GM21737 (cell line): ENCODE results near the gene NFIA.
"Not testable (repeated sequence)": the region's sequence is repeated elsewhere in the genome, so short reads cannot be mapped to it uniquely, and the experiment has no call there.

Source experiments
- ATAC-seq: cut with Tn5 transposase; IDR thresholded peaks from one replicate; pipeline ENCODE4 v1.9.1; 2021; ENCODE audit warnings: mild to moderate bottlenecking, moderate library complexity; ENCODE audit not compliant: unreplicated experiment

NFIA gene

DNA sequence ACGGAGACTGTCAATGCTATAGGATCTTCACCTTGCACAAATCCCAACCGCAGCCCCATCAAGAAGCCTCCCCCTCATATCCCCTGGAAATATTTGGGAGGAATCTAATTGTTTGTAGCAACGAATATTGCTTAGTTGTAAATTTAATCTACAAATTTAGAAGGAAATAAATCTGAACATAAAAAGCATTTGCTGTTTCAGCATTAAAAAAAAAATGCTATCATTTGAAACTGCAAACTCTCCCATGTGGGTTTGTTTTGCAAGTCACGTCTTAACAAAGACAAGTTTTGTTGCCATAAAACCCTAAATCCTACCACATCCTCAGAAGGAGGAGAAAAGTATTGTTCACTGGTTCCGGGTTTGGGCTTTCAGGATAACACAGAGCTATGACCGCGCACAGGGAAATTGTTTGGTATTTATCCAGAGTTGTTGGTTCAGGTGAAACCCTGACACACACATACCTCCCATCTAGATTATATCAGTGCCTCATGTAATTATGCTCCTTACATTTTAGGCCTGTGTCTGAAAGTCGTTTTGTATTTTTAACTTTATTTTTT, 363.0 kb downstream of the NFIA start:
- ATAC-seq = no peak

DNA sequence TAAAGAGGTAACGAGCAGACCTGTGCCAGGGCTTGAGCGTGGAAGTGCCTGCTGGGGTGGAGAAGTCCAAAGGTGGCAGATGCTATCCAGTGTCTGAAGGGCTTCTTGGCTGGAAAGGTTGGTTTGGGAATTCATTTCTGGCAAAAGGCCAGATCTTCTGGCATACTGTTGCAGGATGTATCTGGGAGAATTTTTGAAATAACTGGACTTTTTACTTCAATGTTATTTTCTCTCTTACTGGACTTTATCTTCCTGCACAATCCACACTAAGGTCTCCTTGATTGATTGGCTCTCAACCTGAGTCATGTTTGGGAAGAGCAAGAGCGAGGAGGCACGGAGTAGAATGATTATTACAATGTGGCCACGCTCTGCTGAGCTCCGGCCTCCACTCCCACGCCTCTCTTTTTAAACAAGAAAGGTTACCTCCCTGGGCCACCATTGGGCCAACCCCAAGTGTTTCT, 364.2 kb downstream of the NFIA start:
- ATAC-seq = no peak

DNA sequence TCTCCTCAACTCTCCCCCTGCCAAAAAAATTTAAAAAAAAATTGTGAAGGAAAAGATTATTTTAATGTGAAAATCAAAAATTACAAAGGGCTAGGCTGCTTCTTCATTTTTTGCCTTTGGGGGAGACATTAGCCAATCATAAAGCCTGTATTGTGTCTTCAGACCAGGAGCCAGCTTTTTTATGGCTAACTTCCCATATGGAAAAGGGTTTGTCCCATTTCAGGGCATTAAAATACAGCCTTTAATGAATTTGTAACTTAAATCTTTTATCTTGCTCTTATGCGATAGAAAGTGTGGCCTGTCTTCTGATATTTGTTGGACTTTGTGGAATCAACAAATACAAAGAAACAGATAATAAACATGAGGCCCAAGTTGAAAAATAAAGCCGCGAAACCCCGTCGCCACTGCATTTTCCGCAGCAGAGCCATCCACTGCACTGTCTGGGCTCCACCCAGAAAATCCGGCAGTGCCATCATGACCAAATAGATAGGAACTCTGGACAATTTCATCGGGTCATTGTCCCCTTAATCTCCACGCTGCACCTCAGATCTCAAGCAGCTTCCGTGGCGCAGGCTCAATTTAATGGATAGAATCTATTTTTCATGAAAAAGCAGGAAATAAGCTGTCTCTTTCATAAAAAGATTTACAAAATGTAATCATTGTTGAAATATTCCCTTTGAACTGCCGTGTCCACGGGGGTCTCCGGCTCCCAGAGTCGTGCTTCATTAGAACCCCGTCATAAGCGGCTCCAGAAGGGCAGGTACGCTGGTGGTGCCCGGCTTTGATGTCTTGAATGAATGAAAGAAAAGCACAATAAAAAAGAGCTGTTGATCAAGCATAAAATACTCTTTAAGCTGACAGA, 365.0 kb downstream of the NFIA start:
- no peak for ATAC-seq

DNA sequence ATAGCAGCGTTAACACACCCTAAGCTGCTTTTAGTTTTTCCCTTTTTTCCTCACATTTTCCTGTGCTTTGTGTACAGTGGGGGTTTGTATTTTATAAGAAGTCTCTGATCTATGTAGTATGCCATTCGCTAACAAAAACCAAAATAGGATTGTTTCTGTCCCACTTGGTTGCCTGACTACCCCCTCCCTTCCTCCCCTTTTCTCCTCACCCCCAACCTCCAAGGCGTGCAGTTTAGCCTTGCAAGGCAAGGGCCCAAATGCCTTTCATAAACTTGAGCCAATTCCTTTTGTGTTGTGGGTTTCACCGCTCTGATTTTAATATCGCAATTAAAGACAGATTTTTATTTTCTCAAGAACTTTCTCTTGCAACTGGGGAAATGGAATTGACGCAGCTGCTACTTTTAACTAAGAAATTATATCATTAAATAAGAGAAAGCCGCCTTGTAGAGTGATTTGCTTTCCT, 365.6 kb downstream of the NFIA start:
- ATAC-seq = no peak

DNA sequence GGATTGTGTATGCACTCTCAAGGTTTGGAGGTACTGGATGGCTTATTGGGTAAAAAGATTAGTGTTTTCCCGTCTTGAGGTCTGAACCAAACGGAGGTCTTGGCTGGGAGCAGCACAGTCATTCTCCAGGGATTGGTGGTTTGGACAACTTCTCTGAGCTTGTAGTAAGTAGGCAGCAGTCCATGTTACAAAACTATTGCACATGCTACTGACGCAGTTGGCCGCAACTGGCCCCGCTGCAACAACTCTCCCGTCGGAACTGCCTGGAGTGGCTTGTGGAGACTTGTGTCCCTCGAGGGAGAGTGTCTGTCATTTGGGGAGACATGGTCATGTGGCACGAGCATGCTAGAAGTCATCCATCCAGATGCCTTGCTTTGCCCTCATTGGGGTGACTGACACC, 366.6 kb downstream of the NFIA start:
- ATAC-seq = no peak

DNA sequence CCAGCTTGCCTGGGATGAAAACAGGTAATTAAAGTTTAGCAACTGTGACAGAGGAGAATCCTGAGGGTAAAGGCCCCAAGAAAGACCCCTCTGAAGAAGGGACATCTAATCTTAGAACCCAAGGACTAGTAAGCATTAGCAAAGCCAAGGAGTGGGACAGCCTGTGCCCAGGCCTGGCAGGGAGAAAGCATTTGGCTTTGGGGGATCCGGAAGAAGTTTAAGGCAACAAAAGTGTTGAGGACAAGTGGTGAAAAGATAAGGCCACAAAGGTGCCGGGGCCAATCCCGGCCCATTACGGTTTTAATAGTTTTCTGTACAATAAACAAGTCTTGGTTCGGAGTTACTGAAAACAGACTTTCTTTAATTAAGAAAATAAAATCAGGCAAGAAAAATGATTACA, 367.0 kb downstream of the NFIA start:
- ATAC-seq = no peak

DNA sequence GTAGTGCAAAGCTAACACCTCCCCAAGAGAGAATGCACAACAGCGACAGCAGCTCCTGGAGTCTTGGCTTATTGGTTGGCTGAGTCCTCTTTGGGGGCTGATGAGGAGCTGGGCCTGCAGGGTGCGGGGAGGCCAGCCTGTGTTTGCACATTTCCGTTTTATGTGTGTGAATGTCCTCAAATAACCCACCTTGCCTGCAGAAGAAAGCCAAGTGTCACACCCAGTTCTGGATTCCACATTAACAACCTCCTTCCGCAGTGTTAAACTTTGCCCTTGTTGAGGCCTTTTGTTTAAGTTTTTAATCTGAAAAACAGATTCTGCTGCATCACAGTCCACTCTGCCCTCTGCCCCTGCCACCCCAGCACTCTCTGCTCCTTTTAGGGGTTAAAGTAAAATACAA, 368.1 kb downstream of the NFIA start:
- no peak for ATAC-seq

DNA sequence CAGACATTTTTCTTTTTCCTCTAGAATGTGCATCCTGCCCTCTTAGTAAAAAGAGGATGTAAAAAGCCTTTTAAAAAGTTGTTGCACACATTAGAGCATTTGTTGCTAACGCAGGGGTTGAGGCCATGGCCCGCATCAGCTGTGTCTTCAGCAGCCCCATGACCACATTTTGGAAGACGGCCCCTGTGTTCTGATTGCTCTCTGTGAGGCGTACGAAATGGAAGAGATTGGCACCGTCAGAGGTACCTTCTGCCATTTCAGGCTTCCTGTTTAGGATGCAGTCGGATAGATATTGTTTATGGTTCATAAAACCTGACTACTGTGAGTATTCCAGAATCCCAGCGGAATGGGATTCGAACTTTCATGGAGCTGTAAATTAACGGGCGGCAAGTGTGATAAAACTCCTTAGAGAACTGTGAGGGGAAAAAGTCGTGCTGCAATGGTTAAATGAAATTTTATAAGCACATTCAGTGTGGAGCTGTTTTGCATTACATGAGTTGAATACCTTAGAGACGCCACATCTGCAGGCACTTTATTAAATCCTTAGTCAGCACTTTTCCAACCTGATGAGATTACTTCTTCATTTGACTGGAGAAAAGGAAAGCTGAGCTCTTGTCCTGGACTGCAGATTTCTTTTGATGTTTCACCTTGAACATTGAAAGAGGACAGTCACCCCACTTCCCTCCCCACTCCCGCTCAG, 368.7 kb downstream of the NFIA start:
- no peak for ATAC-seq

DNA sequence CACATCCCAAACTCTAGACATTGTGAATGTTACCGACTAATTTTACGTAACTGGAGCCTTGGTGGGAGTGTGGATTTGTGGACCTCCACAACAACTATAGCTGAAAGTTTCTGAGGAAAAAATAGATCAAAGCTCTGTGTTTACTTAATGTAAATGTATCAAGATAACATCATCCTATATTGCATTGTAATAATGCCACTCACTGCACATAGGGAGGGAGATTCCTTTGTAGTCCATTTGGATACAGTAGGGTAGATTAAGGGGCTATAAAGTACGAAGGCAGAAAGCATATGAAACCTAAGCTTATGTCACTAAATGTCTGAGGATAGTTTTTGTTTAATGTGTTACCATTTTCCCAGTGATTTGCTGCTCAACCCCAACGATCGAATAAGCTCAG, 369.2 kb downstream of the NFIA start:
- ATAC-seq = no peak

DNA sequence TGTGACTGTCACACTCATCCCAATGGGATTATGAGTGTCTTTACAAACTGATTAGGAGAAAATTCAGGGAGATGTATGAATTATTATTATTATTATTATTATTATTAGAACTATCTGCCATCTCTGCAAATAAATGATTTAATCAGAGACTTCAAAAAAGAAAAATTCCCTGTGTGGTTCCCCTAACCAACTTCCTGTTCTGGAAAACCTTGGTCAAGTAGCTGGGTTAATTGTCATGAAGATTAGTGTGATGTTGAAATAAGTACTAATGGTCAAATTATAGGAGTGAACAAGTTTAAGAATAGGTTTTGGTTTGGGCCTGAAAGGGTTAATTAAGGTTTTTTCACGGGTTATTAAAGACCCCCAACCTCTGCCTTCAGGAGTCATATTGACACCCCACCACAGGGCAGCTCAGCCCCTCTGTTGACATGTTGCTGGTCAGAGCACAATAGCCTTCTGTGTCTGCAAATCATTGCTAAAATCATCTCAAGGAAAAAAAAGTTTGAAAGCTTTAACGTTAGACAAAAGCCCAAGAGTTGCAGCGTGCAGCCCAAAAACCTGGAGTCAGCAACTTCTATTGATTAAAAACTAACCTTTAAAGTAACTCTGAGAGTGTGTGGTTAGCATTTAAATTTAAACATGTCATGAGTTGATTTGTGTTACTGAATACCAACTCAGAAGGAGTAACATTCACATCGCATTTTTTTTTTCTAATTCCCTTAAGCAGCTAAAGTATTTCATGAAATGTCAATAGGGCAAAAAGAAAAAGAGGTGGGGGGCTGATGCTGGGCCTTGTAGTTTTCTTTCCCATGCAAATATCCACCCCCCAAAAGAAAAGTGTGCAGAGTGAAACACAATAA, 370.0 kb downstream of the NFIA start:
- no peak for ATAC-seq

DNA sequence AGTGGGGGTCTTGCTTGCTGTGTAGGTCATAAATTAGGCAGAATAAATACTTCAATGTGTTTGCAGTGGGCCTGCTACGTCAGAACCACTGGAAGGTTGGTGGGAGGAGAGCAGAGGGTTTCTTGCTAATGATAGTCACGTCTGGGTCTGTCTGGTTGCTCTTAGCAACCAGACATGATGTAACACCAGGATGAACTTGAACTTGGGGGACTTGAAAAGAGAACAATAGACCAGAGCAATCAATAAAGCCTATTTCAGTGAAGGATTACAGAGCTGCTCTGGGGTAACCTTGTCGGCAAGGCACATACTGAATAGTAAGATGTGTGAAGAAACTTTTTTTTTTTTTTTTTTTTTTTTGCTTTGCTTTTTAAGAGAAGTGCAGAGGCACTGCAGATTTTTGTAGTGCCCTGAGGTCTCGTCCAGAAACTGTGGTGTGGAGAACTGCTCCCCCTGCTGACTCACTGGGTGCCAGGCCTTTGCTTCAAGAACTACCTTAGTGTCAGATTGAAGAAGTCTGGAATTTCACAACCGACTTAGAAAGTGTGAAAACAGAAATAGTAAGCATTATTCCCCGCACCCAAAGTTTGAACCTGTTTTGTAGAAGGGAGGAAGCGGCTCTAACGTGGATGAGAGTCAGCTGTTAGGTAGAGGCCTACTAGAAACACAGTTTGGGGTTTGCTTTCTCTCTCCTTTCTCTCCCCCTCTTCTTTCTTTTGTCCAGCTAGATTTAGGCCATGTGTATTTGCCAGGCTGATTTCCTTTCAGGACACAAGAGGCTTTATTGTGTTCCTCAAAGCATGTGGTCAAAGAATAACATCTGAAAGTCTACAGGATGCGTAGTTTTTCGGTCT, 371.0 kb downstream of the NFIA start:
- ATAC-seq = peak; percentile 80

DNA sequence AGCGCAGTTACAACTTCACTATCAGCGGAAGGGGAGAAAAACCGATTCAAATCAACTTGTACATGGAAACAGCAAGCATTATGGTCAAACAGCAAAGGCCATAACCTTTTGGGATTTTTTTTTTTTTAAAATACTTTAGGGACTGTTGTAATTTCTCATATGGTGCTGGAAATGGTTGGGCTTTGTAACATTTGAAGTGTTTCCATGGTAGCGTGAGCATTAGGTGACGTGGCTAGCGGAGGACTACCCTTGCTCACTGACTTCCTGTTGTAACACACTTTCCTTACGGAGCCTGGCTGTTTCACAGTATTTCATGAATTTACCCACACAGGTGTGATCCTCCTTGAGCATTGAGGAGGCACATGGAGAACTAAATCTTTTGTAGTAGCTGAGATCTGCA, 373.0 kb downstream of the NFIA start:
- ATAC-seq = no peak

DNA sequence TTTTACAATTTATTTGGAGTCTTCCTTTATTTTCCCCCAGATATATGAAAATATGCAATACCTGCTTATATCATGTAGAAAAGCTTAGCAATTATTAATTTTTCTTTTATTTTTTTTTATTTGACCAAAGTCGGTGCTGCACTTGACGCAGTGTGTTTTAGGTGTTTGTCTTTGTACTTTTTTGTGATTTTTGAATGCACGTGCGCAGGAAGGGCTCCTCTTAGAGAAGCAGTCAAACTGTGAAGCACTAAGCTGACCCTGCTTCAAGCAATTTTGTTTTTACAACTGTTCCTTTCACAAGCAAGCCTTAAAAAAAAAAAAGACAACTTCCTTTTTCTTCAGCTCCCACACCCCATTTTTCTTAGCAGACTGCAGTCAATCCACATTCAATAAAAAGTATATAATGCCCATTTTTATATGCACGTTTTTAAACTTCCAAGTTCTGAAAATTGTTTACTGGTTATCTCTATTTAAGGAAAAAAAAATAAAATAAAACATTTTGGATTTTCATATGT, 375.2 kb downstream of the NFIA start:
- no peak for ATAC-seq

DNA sequence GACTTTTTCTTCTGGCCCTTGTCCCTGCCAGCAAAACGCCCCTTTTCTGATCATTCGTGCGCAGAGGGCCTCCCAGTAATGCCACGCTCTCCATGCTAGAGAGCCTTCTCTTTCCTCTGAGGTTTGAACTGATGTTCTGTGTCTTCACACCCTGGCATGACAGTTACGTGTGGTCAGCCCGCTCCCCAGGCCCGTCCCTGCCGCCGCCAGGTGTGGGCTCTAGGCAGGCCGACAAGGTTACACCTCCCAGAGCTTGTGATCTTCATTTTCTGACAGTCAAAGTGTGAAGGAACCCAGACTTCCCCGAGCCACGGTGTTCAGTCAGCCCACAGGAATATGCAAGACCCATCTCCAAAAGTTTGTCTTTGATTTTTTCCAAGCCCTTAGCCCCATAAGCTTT, 377.0 kb downstream of the NFIA start:
- no peak for ATAC-seq

DNA sequence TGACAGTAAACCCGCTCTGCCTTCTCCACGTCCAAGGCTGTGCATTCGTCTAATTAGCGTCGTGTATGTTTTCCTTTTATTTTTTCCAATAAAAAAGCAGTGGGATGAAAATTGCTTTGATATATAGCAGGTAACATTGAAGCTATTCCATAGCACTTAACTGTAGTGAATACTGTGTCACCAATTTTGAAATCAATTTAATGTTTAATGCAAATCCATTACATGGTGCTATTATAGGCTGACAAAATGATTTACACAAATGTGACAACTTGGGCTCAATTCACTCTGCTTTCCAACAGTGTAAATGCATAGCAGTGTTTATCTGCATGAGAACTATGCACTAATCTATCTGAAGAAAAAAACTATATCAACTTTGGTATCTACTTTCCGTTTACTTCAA, 377.8 kb downstream of the NFIA start:
- ATAC-seq = no peak

DNA sequence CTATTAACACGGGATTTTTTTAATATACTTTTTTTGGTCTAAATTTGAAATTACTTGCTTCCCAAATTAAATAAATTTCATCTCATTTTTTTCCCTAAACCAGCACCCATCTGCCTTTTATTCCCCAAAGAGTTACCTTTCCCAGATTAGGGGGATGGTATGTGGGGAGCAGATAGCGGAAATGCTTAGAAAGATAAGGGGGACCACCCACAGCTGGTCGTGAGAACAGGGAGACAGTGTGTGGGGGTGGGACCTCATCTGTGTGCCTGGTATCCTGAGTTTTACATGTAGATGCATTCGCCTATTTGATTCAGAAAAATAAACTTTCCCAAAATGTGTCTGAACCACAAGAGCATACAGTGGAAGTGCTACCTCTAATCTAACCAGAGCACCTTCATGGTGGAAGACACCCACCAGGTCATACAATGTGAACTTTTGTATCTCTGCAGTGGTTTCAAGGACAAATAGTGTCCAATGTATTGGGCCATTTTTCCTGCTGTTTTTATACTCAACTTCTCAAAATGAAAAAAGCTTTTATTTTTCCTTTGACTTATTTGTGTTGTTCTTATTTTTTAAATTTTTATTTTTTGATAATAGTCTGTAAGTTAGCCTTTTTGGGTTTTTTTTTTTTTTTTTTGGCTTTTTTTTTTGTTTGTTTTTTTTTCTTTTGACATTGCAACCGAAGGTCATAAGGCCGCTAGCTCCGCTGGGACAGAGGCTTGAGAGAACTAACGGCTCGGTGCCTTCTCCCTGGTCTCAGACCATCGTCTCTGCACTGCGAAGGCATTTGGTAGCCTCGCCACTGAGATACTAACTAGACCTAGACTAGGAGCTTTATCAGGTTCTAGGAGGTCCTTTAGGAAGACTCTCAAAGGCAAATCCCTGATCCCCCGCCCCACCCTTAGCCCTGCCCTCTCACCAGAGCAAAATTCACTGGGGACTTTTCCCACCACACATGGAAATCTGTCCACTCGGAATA, 379.3 kb downstream of the NFIA start:
- no peak for ATAC-seq

DNA sequence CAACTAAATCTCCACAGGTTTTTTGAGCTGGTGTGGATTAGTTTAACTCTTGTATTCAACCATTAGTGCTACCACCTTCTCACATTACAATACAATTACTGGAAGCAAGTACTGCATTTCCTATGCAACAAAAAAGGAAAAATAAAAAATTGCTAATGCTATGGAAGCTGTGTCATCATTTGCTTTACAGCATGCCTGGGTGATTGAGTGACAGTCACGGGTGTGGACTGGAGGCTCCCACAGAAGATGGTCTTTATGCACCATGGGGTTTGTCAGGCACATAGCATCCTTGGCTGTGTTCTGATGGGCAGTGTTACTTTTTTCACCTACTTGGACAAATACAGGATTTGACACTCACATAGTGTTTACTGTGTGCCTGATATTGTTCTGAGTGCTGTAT, 380.3 kb downstream of the NFIA start:
- ATAC-seq = no peak

DNA sequence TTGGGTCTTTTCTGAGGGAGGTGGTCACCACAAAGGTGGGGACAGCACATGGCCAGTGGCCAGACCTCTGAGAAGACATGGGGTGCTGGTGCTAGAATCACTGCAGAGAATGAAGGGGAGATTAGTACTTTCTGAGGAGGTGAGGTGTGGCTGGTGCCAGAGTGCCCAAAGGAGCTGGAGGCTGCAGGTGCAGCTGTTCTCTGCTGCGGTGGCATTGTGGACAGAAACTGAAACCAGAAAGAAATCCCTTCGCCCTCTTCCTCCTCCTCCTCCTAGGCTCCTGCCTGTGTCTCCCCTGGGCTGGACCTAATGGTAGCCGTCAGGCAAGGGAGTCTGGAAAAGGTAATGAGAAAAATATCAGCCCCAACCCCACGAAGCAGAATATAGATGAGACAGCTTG, 380.9 kb downstream of the NFIA start:
- no peak for ATAC-seq

DNA sequence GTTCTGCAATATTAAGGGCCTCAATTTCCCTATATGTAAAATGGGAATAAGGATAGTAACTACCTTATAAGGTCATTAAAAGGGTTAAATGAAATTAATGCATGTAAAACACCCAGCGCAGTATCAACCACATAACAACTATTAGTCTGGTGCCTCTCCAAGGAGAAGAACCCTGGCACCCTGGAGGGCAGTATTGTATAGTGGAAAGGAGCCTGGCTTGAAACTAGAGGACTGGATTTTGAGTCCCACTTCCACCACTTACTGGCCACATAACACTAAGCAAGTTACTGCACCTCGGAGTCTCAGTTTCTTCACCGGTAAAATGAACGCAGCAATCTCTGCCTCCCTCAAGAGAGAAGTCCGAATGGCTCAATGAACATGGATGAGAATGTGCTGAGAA, 385.5 kb downstream of the NFIA start:
- not testable (repeated sequence) for ATAC-seq
